ENCODE measurements around the gene FEV.

GRCh38 chr2:219027511-219028055 lies 42.6 kb upstream of the FEV start:
- TF ChIP-seq, protein P1, sequence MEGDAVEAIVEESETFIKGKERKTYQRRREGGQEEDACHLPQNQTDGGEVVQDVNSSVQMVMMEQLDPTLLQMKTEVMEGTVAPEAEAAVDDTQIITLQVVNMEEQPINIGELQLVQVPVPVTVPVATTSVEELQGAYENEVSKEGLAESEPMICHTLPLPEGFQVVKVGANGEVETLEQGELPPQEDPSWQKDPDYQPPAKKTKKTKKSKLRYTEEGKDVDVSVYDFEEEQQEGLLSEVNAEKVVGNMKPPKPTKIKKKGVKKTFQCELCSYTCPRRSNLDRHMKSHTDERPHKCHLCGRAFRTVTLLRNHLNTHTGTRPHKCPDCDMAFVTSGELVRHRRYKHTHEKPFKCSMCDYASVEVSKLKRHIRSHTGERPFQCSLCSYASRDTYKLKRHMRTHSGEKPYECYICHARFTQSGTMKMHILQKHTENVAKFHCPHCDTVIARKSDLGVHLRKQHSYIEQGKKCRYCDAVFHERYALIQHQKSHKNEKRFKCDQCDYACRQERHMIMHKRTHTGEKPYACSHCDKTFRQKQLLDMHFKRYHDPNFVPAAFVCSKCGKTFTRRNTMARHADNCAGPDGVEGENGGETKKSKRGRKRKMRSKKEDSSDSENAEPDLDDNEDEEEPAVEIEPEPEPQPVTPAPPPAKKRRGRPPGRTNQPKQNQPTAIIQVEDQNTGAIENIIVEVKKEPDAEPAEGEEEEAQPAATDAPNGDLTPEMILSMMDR (IDR thresholded peaks at IDR 0.05) = no peak
- TF ChIP-seq POLR2A (IDR thresholded peaks at IDR 0.05) = no peak

All from lower leg skin (tissue), 3 donors.